Mucosa of rectum (tissue), 2 donors: ENCODE results near the gene EPB42.
"Not testable (repeated sequence)": the region's sequence is repeated elsewhere in the genome, so short reads cannot be mapped to it uniquely, and the experiment has no call there.

Source experiments
- H3K27ac ChIP-seq, 2 donors: one replicate each; pipeline ENCODE4 v1.7.0; 2013; ENCODE audit warnings: inconsistent platforms in 2 of 2, low read depth in 2 of 2, low read length in 2 of 2
- H3K27me3 ChIP-seq, 2 donors: one replicate each; pipeline ENCODE4 v1.7.0; 2013; ENCODE audit warnings: low read length in 2 of 2; ENCODE audit not compliant: control insufficient read depth in 2 of 2, insufficient read depth in 2 of 2
- H3K36me3 ChIP-seq, 2 donors: one replicate each; pipeline ENCODE4 v1.7.0; 2013; ENCODE audit warnings: low read length in 2 of 2; ENCODE audit not compliant: control insufficient read depth in 2 of 2, insufficient read depth in 2 of 2
- H3K4me1 ChIP-seq, 2 donors: one replicate each; pipeline ENCODE4 v1.7.0; 2013; ENCODE audit warnings: low read length in 2 of 2, mild to moderate bottlenecking in 1 of 2; ENCODE audit not compliant: control insufficient read depth in 2 of 2, insufficient read depth in 2 of 2
- H3K4me3 ChIP-seq, 2 donors: one replicate each; pipeline ENCODE4 v1.7.0; 2013; ENCODE audit warnings: low read length in 2 of 2
- H3K9ac ChIP-seq, 2 donors: one replicate each; pipeline ENCODE4 v1.7.0; 2013; ENCODE audit warnings: low read length in 2 of 2, low read depth in 1 of 2, mild to moderate bottlenecking in 1 of 2
- H3K9me3 ChIP-seq, 2 donors: one replicate each; pipeline ENCODE4 v1.7.0; 2013; ENCODE audit warnings: low read length in 2 of 2; ENCODE audit not compliant: control insufficient read depth in 2 of 2
- donor health status: healthy.
- donor health status: Normal muscosa, but diverticular disease.

Gene EPB42

DNA sequence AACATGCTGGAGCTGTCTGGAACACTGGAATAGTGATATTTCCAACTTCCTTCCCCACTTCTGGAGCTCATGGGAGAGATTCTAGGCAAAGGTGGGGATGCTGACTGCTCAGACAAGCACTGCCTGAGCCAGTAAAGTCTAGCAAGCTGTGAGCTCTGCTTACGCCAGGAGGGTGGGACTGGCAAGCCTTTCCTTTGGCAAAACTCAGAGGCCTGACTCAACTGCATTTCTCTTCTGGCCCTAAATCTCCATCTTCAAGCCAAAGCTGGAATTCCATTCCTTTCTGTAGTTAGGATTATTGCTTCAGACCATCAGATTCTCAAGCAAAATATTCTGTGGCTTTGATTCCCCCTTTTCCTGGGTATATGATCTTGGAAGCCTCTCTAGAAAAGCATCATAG is 20.3 kb upstream of the EPB42 start:
- no peaks in the 10 kb centered on the region for H3K4me1 ChIP-seq
- no peaks in the 10 kb centered on the region for H3K9me3 ChIP-seq
- no peak overlapping the region for H3K9ac ChIP-seq
- no peak overlapping the region for H3K4me3 ChIP-seq
- no peaks in the 10 kb centered on the region for H3K27me3 ChIP-seq
- H3K27ac ChIP-seq: no peak overlapping the region
- no peaks in the 10 kb centered on the region for H3K36me3 ChIP-seq

DNA sequence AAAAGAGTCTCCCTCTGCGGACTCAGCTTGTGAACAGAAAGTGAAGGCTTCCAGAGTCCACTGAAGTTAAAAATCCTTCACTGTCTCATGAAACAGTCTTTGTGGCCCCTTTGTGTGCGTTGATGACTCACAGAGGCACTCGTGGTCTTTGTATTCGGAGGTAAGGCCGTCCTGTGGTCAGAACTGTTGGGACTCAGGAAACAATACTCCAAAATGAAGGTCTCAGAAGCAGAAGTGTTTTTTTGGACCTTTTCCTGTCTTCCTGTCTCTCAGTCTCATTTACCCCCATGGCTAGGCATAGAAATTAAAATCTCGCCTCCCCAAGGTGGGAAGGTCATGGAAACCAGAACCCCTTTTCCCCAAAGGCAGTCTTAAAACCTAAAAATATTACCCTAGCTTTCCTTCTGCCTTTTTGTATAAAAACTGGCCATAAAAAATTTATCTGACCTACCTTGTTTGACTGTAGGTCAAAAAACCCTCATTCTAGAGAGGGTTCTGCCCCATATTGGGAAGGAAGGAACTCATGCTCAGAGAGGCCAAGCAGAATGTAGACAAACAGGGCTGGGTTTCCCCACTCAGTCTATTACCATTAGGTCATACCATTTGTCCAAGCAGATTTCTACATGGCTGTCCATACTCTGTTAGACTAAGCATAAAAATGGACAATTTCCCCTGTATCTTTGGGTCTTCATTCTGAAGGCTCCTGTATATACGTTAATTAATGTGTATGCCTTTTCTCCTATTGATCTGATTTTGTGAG is 19.1 kb upstream of the EPB42 start:
- H3K27me3 ChIP-seq: no peaks in the 10 kb centered on the region
- no peaks in the 10 kb centered on the region for H3K9me3 ChIP-seq
- H3K4me1 ChIP-seq: no peaks in the 10 kb centered on the region
- H3K36me3 ChIP-seq: no peaks in the 10 kb centered on the region
- no peak overlapping the region for H3K4me3 ChIP-seq
- H3K27ac ChIP-seq: no peak overlapping the region
- H3K9ac ChIP-seq: no peak overlapping the region

DNA sequence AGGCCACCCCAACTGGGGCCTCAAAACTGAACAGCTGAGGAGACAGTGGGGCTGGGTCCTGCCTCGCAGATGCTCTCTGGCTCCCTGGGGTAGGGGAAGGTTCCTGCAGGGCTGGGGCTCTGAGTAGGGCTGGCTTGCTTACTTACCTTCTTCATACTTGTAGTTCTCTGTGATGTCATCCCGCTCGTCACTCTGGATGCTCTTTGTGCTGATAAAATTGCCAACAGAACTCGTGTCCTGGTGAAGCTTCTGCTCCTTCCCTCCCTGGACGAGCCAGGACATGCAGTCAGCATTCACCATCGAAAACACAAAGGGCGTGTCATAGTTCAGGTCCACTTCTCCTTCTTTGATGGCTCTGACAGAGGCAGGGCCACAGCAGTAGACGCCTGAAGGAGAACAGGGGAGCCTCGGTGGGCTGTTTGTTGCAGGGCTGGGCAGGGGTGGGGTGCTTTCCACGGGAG is 17.9 kb upstream of the EPB42 start:
- H3K4me3 ChIP-seq: no peak overlapping the region
- no peak overlapping the region for H3K27ac ChIP-seq
- no peaks in the 10 kb centered on the region for H3K36me3 ChIP-seq
- H3K9me3 ChIP-seq: no peaks in the 10 kb centered on the region
- H3K9ac ChIP-seq: no peak overlapping the region
- no peaks in the 10 kb centered on the region for H3K27me3 ChIP-seq
- no peaks in the 10 kb centered on the region for H3K4me1 ChIP-seq

DNA sequence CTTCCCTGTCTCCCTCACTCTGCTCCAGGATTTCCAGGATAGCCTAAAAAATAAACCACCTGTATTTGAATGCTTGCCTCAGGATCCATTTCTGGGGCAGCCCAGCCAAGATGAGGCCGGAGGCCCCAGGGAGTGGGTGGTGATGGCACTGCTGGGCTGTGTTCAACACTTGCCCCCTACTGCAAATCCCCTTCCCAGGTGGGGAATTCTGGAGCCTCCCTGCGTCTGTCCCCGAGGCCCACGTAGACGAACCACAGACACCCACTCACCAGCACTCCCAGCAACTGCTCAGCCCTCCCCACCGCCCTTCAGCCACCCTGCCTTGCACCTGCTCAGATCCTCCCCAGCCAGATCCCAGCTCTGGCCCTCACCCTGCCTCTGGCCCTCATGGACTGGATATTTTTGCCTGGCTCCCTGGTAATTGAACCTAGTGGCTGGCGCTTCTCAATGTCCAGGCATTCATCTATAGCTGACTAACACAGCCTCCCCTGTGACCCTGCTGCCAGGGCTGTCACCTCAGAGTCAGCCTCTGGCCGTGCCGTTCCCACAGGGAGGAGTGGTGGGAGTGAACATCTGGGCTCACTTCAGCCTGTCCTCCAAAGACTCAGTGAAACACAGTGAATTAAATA is 17.1 kb upstream of the EPB42 start:
- Histone ChIP-seq H3K9me3 (no peaks in the 10 kb centered on the region), H3K4me3 (no peak overlapping the region), H3K27ac (no peak overlapping the region), H3K36me3 (no peaks in the 10 kb centered on the region), H3K27me3 (no peaks in the 10 kb centered on the region), H3K4me1 (no peaks in the 10 kb centered on the region), H3K9ac (no peak overlapping the region)

DNA sequence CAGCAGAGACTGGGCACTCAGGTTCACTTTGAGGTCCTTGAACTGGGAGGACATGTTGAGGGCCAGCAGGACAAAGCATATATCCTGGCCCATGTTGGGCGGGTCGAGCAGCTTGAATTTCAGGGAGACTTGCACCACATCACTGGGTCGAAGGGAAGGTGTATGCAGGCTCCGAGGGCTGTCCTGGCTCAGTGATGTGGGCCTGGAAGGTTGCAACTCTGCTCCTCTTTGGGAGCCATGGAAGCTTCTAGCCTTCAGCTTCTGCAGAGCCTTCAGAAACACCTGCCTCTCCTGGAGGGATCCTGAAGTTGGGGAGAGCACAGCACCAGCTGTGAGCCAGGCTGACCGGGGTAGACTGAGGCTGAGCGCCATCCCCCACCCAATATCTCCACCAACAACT is 14.7 kb upstream of the EPB42 start:
- Histone ChIP-seq H3K9ac (no peak overlapping the region), H3K4me3 (no peak overlapping the region), H3K4me1 (no peaks in the 10 kb centered on the region), H3K27ac (no peak overlapping the region), H3K36me3 (no peaks in the 10 kb centered on the region), H3K27me3 (no peaks in the 10 kb centered on the region), H3K9me3 (no peaks in the 10 kb centered on the region)

DNA sequence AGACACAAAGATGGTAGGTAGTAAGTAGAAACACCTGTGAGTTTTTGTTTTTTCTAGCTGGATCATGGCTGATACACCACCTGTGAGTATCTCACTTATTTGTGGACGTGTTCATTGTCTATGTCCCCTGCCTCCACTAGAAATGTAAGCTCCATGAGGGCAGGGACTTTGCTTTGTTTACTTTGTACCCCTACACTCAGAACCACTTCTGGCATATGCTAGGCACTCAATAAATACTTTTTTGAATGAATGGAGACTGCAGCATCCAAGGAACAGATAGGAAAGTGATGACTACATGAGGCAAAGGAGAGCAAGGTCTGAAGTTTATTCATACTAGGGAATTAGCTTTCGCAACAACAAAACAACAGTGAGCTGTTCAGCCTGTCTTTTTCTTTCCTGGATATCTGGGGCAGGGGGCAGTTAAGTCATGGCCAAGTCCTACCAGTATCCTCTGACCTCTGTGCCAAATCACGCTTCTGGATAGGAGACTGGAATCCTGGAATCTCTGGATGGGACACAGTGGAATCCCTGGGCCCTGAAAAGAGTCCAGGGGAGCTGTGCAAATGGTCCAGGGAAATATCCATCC is 11.6 kb upstream of the EPB42 start:
- Histone ChIP-seq H3K9me3 (no peaks in the 10 kb centered on the region), H3K9ac (no peak overlapping the region), H3K4me1 (no peaks in the 10 kb centered on the region), H3K27ac (no peak overlapping the region), H3K27me3 (no peaks in the 10 kb centered on the region), H3K4me3 (no peak overlapping the region), H3K36me3 (no peaks in the 10 kb centered on the region)

DNA sequence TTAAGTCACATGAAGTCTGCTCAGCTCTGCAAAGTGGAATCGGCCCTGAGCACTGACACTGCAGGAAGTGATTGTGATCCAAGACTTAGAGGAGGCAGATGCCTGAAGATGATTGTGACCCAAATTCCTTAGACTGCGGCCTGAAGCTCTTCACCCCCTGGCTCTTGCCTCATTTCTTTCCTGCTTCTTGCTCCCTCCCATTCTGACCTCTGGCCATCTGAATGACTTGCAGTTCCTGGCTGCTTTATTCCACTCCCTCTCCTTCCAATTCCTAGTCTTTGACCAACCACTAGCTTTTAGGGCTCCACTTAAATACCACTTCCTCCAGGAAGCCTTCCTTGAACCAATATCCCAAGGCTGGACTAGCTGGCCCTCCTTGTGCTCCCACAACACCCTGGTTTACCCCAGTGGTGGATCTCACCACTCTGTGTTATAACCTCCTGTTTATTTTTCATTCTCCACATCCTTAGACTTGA is 9.9 kb upstream of the EPB42 start:
- no peak overlapping the region for H3K9ac ChIP-seq
- H3K4me3 ChIP-seq: no peak overlapping the region
- H3K27ac ChIP-seq: no peak overlapping the region

DNA sequence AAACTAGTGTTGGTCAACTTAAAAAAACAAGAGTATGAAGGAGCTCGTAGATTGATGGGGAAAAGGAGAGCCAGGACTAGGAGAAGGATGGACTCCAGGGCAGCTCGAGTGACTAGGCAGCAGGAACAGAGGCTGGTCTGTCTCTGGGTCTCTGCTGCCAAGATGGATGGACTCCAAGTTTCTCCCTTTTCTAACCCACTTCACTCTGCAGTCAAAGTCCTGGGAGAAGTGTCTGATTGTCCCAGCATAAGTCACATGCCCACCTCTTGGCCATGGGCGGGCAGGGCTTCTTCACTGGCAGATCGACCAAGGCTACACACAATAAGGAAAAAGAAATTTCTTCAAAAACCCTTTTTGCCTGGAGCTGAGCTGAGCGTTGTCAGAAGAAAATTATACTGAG is 9.2 kb upstream of the EPB42 start:
- H3K9me3 ChIP-seq: no peaks in the 10 kb centered on the region
- H3K4me3 ChIP-seq: no peak overlapping the region
- no peaks in the 10 kb centered on the region for H3K27me3 ChIP-seq
- H3K9ac ChIP-seq: no peak overlapping the region
- H3K36me3 ChIP-seq: no peaks in the 10 kb centered on the region
- H3K4me1 ChIP-seq: no peaks in the 10 kb centered on the region
- H3K27ac ChIP-seq: no peak overlapping the region

More for the DNA sequence above, 9.9 kb upstream of the EPB42 start:
- no peaks in the 10 kb centered on the region for H3K36me3 ChIP-seq
- H3K9me3 ChIP-seq: no peaks in the 10 kb centered on the region
- H3K4me1 ChIP-seq: no peaks in the 10 kb centered on the region
- H3K27me3 ChIP-seq: no peaks in the 10 kb centered on the region

DNA sequence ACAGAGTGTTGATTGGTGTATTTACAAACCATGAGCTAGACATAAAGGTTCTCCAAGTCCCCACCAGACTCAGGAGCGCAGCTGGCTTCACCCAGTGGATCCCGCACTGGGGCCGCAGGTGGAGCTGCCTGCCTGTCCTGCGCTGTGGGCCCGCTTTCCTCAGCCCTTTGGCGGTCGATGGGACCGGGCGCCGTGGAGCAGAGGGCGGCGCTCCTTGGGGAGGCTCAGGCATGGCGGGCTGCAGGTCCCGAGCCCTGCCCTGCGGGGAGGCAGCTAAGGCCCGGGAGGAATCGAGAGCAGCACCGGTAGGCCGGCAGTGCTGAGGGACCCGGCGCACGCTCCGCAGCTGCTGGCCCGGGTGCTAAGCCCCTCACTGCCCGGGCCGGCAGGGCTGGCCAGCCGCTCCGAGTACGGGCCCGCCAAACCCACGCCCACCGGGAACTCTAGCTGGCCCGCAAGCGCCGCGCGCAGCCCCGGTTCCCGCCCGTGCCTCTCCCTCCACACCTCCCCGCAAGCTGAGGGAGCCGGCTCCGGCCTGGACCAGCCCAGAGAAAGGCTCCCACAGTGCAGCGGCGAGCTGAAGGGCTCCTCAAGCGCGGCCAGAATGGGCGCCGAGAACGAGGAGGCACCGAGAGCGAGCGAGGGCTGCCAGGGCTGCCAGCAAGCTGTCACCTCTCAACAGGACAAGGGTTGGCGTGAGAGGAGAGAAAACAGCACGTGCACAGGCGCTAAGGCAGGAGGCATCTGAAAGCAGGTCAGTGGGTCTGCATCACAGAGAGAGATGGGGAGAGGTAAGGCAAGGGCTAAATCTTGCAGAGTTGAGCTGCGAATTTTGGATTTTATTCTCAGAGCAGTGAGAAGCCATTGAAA is 5.9 kb upstream of the EPB42 start:
- no peak overlapping the region for H3K4me3 ChIP-seq
- H3K9me3 ChIP-seq: no peaks in the 10 kb centered on the region
- H3K27ac ChIP-seq: no peak overlapping the region
- H3K27me3 ChIP-seq: no peaks in the 10 kb centered on the region
- H3K36me3 ChIP-seq: no peaks in the 10 kb centered on the region
- H3K9ac ChIP-seq: no peak overlapping the region
- no peaks in the 10 kb centered on the region for H3K4me1 ChIP-seq

DNA sequence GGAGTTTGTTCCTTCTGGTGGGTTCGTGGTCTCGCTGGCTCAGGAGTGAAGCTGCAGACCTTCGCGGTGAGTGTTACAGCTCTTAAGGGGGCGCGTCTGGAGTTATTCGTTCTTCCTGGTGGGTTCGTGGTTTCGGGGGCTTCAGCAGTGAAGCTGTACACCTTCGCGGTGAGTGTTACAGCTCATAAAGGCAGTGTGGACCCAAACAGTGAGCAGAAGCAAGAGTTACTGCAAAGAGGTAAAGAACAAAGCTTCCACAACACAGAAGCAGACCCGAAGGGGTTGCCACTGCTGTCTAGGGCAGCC is 5.1 kb upstream of the EPB42 start:
- not testable (repeated sequence) for H3K9ac ChIP-seq, H3K36me3 ChIP-seq, H3K9me3 ChIP-seq, H3K4me3 ChIP-seq, H3K4me1 ChIP-seq, H3K27me3 ChIP-seq, H3K27ac ChIP-seq
